Left ventricle myocardium inferior (tissue), 1 donor: Measurements from ENCODE around the gene LHX1. TPM values are rescaled to one million over a fixed set of nuclear protein-coding genes. Genes with fewer than 3 reads are reported as not detected.

Source experiments
- DNase-seq: peaks from one replicate; pipeline ENCODE4 v3.0.0-alpha.2; 2020
- H3K27ac ChIP-seq: fragments of 200-600 bp; replicated peaks from 2 replicates; pipeline ENCODE4 v1.8.0; 2021
- H3K27me3 ChIP-seq: fragments of 200-600 bp; 2 replicates; pipeline ENCODE4 v1.8.0; 2021; ENCODE audit warnings: low read depth
- H3K36me3 ChIP-seq: fragments of 200-600 bp; 2 replicates; pipeline ENCODE4 v1.8.0; 2021
- H3K4me1 ChIP-seq: fragments of 200-600 bp; 2 replicates; pipeline ENCODE4 v1.8.0; 2021
- H3K4me3 ChIP-seq: fragments of 200-600 bp; 2 replicates; pipeline ENCODE4 v1.8.0; 2021; ENCODE audit warnings: mild to moderate bottlenecking, moderate library complexity
- H3K9me3 ChIP-seq: fragments of 200-600 bp; replicated peaks from 2 replicates; pipeline ENCODE4 v1.8.0; 2021
- CTCF ChIP-seq: fragments of 200-600 bp; IDR thresholded peaks from 2 replicates; pipeline ENCODE4 v1.8.0; 2021; ENCODE audit warnings: antibody characterized with exemption, mild to moderate bottlenecking, borderline replicate concordance
- intact Hi-C: fragments of 100-400 bp; cut with micrococcal nuclease; formaldehyde crosslinking; loops from one replicate; pipeline ENCODE4 v1.11.0; 2022
- total RNA-seq: library from RNA; stranded (reverse); fragmentation: NEBNext Ultra II Directional; extraction: Animal tissue kit (Norgen Biotek cat#: 25700); gene quantifications from one replicate; pipeline ENCODE4 v1.2.1, GENCODE V29; 2021
- donor health status: DM: no; HTN: yes; CAD: no; lungs with severe emphysema.

Gene LHX1
- total RNA-seq, 1 donor from 2014 or later: not detected

- Histone ChIP-seq H3K27ac (no peak overlapping the region), H3K4me1 (peaks cover 44% of the 10 kb centered on the region), H3K9me3 (no peaks in the 10 kb centered on the region), H3K36me3 (no peaks in the 10 kb centered on the region), H3K27me3 (peaks cover 100% of the 10 kb centered on the region), H3K4me3 (peak overlapping the region; percentile 54)
- TF ChIP-seq CTCF: no peak
- DNase-seq: no peak
- intact Hi-C loops: no loop called here
Observed at GRCh38 chr17:36942019-36942599, 4.8 kb downstream of the LHX1 start.

- H3K27me3 ChIP-seq: peaks cover 100% of the 10 kb centered on the region
- DNase-seq: no peak
- H3K27ac ChIP-seq: no peak overlapping the region
- H3K4me3 ChIP-seq: peak overlapping the region; percentile 54
- H3K36me3 ChIP-seq: no peaks in the 10 kb centered on the region
- peaks cover 39% of the 10 kb centered on the region for H3K4me1 ChIP-seq
- no peaks in the 10 kb centered on the region for H3K9me3 ChIP-seq
- TF ChIP-seq CTCF: no peak
- intact Hi-C loops: no loop called here
Observed at GRCh38 chr17:36942631-36943125, 5.4 kb downstream of the LHX1 start.

- no peak for TF ChIP-seq CTCF
- Histone ChIP-seq H3K4me3 (no peak overlapping the region), H3K4me1 (peaks cover 38% of the 10 kb centered on the region), H3K27ac (no peak overlapping the region), H3K27me3 (peaks cover 93% of the 10 kb centered on the region), H3K9me3 (no peaks in the 10 kb centered on the region), H3K36me3 (no peaks in the 10 kb centered on the region)
- no peak for DNase-seq
- intact Hi-C loops: no loop called here
Observed at GRCh38 chr17:36943250-36944191, 6.2 kb downstream of the LHX1 start.

- DNase-seq: no peak
- Histone ChIP-seq H3K27ac (no peak overlapping the region), H3K27me3 (peaks cover 83% of the 10 kb centered on the region), H3K36me3 (no peaks in the 10 kb centered on the region), H3K9me3 (no peaks in the 10 kb centered on the region), H3K4me3 (no peak overlapping the region), H3K4me1 (peaks cover 36% of the 10 kb centered on the region)
- no peak for TF ChIP-seq CTCF
- intact Hi-C loops: no loop called here
Observed at GRCh38 chr17:36944553-36944952, 7.3 kb downstream of the LHX1 start.

GRCh38 chr17:36945140-36945539, 7.9 kb downstream of the LHX1 start:
- no peak overlapping the region for H3K4me3 ChIP-seq
- no peaks in the 10 kb centered on the region for H3K9me3 ChIP-seq
- H3K27ac ChIP-seq: no peak overlapping the region
- intact Hi-C loops: no loop called here
- no peak for DNase-seq
- no peaks in the 10 kb centered on the region for H3K36me3 ChIP-seq
- peaks cover 39% of the 10 kb centered on the region for H3K4me1 ChIP-seq
- H3K27me3 ChIP-seq: peaks cover 77% of the 10 kb centered on the region
- no peak for TF ChIP-seq CTCF
